Peyer's patch (tissue), 4 donors: ENCODE measurements around the gene HDAC4. TPM values are rescaled to one million over a fixed set of nuclear protein-coding genes. Genes with fewer than 3 reads are reported as not detected.

ENCODE experiments used
- DNase-seq, 3 donors: peaks; one replicate each; pipeline ENCODE4 v3.0.0-alpha.2; 2017 to 2019
- H3K27ac ChIP-seq, 4 donors: fragments of 200-600 bp; sonication (generic); one replicate each; pipeline ENCODE4 v1.5.1; 2016 to 2019
- H3K27me3 ChIP-seq, 2 donors: fragments of 200-600 bp; sonication (generic); one replicate each; pipeline ENCODE4 v1.5.1; 2019
- H3K36me3 ChIP-seq, 3 donors: fragments of 200-600 bp; sonication (generic); one replicate each; pipeline ENCODE4 v1.5.1; 2016 to 2019
- H3K4me1 ChIP-seq, 4 donors: fragments of 200-600 bp; sonication (generic); one replicate each; pipeline ENCODE4 v1.5.1; 2016 to 2019
- H3K4me3 ChIP-seq, 4 donors: fragments of 200-600 bp; sonication (generic); 1 replicate in 3 of 4; 2 replicates in 1 of 4; pipeline ENCODE4 v1.5.1; 2016 to 2019; ENCODE audit warnings: mild to moderate bottlenecking in 1 of 4
- H3K9me3 ChIP-seq, 4 donors: fragments of 200-600 bp; sonication (generic); one replicate each; pipeline ENCODE4 v1.5.1; 2016 to 2019; ENCODE audit warnings: mild to moderate bottlenecking in 1 of 4
- CTCF ChIP-seq, 6 experiments: fragments of 450-650 bp in 4 of 6; fragments of 200-600 bp in 2 of 6; sonication (generic) in 1 of 6; IDR thresholded peaks; one replicate each; pipeline ENCODE4 v1.5.1; 2017 to 2019; ENCODE audit warnings: antibody characterized with exemption in 6 of 6, mild to moderate bottlenecking in 3 of 6, moderate library complexity in 1 of 6
- POLR2A ChIP-seq, 2 donors: fragments of 450-650 bp; IDR thresholded peaks; one replicate each; pipeline ENCODE4 v1.5.1; 2017; ENCODE audit warnings: antibody characterized with exemption in 2 of 2, mild to moderate bottlenecking in 2 of 2, moderate library complexity in 2 of 2
- total RNA-seq, 4 donors: library from RNA; depleted of rRNA; stranded (reverse); fragments of >200 nt; gene quantifications; one replicate each; pipeline ENCODE4 v1.1.0, GENCODE V29; 2016

Gene HDAC4
- total RNA-seq, 4 donors from 2014 or later = 28.9 to 198 (median 102) TPM

DNA sequence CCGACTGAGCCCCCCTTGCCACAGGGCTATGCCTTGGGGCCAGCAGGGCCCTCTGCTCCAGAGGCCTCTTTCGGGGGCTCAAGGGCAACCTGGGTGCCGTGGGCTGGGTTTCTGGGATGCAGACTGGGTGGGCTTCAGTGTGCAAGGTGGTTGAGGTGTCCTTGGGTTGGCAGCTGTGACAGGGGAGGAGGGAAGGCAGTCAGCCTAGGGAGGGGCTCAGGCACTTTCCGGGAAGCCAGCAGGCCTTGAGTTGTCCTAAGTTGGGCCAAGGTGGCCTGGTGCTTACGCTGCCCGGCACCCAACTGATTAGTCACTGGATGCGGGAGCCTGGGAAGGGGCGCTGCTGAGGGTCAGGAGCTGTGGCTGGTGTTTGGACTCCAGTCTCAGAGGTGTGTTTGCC is 353.4 kb downstream of the HDAC4 start:
- Histone ChIP-seq H3K27ac (no peak overlapping the region), H3K36me3 (peaks cover 0 to 11% (median 0%) of the 10 kb centered on the region in 3 donors)
- no peak for TF ChIP-seq POLR2A (IDR thresholded peaks at IDR 0.05)
- no peak for TF ChIP-seq CTCF (IDR thresholded peaks at IDR 0.05)

DNA sequence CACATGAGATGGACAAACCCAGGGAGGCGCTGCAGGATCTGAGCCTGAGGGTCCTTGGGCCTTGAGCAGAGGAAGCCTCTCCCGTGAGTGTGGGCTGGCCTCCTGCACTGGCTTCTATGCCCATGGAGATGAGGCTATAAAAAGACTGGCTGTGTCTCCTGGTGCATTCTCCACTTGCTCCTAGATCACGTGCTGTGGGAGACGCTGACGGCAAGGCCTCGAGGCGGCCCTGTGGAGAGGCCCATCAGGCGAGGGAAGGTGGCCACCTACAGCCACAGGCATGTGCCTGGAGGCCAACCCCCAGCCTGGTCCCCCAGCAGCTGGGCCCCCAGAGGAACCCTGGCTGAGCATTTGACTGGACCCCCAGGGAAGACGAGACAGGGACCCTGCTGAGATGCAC is 354.0 kb downstream of the HDAC4 start:
- TF ChIP-seq CTCF (IDR thresholded peaks at IDR 0.05) = no peak
- no peak for TF ChIP-seq POLR2A (IDR thresholded peaks at IDR 0.05)
- H3K4me3 ChIP-seq = no peak overlapping the region
- H3K36me3 ChIP-seq = peaks cover 0 to 5% (median 0%) of the 10 kb centered on the region in 3 donors
- no peaks in the 10 kb centered on the region for H3K27me3 ChIP-seq
- H3K9me3 ChIP-seq = no peaks in the 10 kb centered on the region
- no peaks in the 10 kb centered on the region for H3K4me1 ChIP-seq
- DNase-seq = peak in 1 of 3 donors; percentile 21
- H3K27ac ChIP-seq = no peak overlapping the region

More for the DNA sequence above, 353.4 kb downstream of the HDAC4 start:
- H3K9me3 ChIP-seq = no peaks in the 10 kb centered on the region
- DNase-seq = peak in 1 of 3 donors; percentile 31
- H3K4me3 ChIP-seq = no peak overlapping the region
- H3K27me3 ChIP-seq = no peaks in the 10 kb centered on the region
- H3K4me1 ChIP-seq = no peaks in the 10 kb centered on the region

GRCh38 chr2:239044336-239044735 is 356.5 kb downstream of the HDAC4 start:
- TF ChIP-seq POLR2A (IDR thresholded peaks at IDR 0.05) (no peak), CTCF (IDR thresholded peaks at IDR 0.05) (no peak)
- peak in 1 of 3 donors; percentile 14 for DNase-seq

DNA sequence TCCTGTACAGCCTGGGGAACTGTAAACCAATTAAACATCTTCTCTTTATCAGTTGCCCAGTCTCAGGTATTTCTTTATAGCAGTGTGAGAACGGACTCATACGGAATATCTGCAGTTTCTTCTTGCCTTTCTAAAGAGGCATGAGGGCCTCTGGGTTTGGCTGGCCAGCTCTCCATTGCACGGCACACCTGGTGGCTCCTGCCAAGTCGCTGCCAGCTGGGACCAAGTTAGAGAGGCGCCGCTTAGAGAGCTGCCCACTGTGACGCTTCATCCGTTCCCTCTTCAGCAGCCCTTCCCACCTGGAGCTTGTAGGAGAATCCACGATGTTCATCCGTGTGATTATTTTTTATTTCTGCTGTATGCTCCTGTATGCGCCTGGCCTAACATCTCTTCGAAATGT is 357.5 kb downstream of the HDAC4 start:
- Histone ChIP-seq H3K36me3 (no peaks in the 10 kb centered on the region), H3K27me3 (no peaks in the 10 kb centered on the region), H3K4me3 (no peak overlapping the region), H3K4me1 (no peaks in the 10 kb centered on the region), H3K27ac (no peak overlapping the region), H3K9me3 (peaks cover 0 to 3% (median 0%) of the 10 kb centered on the region in 4 donors)
- TF ChIP-seq CTCF (IDR thresholded peaks at IDR 0.05) (no peak), POLR2A (IDR thresholded peaks at IDR 0.05) (no peak)
- peak in 1 of 3 donors; percentile 9 for DNase-seq

More at GRCh38 chr2:239044336-239044735, 356.5 kb downstream of the HDAC4 start:
- H3K36me3 ChIP-seq = no peaks in the 10 kb centered on the region
- no peak overlapping the region for H3K27ac ChIP-seq
- no peaks in the 10 kb centered on the region for H3K4me1 ChIP-seq
- no peak overlapping the region for H3K4me3 ChIP-seq
- peaks cover 0 to 3% (median 0%) of the 10 kb centered on the region in 4 donors for H3K9me3 ChIP-seq
- H3K27me3 ChIP-seq = no peaks in the 10 kb centered on the region

DNA sequence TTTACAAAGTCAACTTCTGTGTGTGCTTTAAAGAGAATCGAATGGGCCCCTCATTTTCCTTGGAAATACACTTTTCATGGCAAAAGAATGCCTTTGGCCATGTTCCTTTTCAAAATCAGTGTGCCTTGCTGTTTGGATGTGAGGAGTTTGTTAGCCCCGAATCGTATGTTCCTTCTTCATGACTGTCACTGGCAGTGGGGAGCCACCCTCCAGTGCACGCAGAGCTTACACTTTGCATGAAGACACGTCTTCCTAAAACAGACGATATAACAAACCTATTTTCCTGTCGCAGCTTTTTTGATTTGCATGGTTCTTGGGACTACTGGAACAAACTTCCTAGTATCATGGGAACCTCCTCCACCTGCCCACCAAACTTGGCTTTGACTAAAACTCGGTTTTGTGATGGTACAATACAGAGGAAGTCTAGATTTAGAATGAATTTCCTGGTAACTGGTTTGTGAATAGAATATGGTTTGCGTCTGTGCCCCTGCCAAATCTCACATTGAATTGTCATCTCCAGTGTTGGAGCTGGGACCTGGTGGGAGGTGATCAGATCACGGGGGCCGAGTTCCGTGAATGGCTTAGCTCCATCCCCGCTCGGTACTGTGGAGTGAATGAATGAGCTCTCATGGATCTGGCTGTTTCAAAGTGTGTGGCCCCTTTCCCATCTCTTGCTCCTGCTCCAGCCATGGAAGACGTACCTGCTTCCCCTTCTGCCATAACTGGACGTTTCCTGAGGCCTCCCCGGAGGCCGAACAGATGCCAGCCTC is 358.1 kb downstream of the HDAC4 start:
- no peak for DNase-seq
- no peak overlapping the region for H3K4me3 ChIP-seq
- H3K36me3 ChIP-seq = no peaks in the 10 kb centered on the region
- peaks cover 0 to 3% (median 0%) of the 10 kb centered on the region in 4 donors for H3K9me3 ChIP-seq
- H3K27ac ChIP-seq = no peak overlapping the region
- no peaks in the 10 kb centered on the region for H3K27me3 ChIP-seq
- TF ChIP-seq CTCF (IDR thresholded peaks at IDR 0.05) (no peak), POLR2A (IDR thresholded peaks at IDR 0.05) (no peak)
- H3K4me1 ChIP-seq = no peaks in the 10 kb centered on the region
